COR-L47 (cell line): ENCODE data around the gene DNAH14.

Source experiments
- DNase-seq: peaks from one replicate; lab custom pipeline; 2025; lab: John Stamatoyannopoulos, UW

The DNAH14 gene

DNA sequence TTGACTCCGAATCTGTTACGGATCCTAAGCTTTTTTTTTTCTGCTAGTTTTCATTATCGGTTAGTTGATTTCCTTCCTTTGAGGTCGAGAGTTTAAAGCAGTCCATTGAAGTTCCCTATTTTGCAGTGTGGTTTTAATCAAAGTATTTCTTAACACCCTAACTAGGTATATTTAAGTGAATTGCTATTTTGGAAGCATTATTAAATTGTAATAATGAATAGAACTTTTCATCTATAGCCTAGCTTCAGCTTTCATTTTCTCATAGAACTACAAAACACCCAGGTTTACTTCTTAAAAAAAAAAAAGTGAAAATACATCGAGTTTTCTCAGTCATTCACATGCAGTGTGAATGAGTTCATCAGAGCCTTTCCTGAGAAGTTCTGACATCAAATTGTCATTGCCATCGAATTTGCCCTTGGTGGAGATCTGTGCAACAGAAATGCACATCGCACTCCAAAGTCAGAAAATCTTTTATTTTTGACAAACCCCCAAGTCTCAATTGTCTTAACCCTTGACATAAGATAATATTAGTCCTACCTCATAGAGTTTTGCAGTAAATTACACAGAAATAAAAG is 499.5 kb downstream of the DNAH14 start:
- no peak for DNase-seq

GRCh38 chr1:225430301-225430700 is 500.8 kb downstream of the DNAH14 start:
- no peak for DNase-seq

DNA sequence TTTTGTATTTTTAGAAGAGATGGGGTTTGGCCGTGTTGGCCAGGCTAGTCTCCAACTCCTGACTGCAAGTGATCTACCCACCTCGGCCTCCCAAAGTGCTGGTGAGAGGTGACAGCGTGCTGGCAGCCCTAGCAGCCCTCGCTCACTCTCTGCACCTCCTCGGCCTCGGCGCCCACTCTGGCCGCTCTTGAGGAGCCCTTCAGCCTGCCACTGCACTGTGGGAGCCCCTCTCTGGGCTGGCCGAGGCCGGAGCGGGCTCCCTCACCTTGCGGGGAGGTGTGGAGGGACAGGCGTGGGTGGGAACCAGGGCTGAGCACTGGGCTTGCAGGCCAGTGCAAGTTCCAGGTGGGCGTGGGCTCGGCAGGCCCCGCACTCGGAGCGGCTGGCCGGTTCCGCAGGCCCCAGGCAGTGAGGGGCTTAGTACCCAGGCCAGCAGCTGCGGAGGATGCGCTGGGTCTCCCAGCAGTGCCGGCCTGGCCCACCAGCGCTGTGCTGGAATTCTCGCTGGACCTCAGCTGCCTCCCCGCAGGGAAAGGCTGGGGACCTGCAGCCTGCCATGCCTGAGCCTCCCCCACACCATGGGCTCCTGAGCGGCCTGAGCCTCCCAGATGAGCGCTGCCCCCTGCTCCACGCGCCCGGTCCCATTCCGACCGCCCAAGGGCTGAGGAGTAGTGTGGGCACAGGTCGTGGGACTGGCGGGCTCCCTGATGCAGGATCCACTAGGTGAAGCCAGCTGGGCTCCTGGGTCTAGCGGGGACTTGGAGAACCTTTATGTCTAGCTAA is 501.8 kb downstream of the DNAH14 start:
- no peak for DNase-seq

GRCh38 chr1:225434046-225434445 is 504.6 kb downstream of the DNAH14 start:
- no peak for DNase-seq

GRCh38 chr1:225435076-225435475 is 505.6 kb downstream of the DNAH14 start:
- DNase-seq: no peak

GRCh38 chr1:225435487-225435886 is 506.0 kb downstream of the DNAH14 start:
- DNase-seq: no peak

- DNase-seq: no peak
Measured at GRCh38 chr1:225435957-225436392, 506.5 kb downstream of the DNAH14 start.

- DNase-seq: no peak
Measured at GRCh38 chr1:225437710-225438437, 508.4 kb downstream of the DNAH14 start.

DNA sequence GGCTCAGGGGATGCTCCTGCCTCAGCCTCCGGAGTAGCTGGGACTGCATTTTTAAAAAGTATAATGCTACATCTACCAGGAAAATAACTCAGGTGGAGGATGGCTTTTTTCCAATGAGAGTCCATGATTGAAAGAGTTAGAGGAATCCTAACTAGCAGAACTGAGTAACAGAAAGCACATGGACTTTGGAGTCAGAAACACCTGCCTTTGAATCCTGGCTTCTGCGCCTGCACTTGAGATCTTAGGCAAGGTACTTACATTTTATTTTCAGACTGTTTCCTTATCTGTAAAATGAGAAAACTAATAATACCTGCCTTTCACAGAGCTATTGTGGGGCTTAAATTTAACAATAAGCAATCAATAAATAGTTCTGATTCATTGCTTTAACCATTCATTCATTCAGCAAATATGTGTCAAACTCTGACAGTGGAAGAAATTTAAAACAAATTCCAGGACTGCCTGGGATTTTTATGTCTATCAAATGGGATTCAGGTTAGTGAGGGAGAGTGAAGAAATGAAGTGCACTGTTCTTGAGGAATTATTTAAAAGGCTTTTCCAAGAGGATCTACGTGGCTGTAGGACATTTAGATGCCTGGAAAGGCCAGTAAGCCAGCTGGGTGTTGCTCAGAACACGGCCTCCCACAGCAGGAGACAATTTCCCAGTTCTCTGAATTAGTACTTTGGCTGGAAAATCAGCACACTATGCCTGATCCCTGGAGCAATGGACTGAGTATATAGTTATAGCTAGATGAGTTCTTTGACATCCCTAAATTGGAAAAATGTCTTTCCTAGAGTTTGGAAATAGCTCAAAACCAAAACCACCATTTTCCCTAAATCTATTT is 511.1 kb downstream of the DNAH14 start:
- no peak for DNase-seq

DNA sequence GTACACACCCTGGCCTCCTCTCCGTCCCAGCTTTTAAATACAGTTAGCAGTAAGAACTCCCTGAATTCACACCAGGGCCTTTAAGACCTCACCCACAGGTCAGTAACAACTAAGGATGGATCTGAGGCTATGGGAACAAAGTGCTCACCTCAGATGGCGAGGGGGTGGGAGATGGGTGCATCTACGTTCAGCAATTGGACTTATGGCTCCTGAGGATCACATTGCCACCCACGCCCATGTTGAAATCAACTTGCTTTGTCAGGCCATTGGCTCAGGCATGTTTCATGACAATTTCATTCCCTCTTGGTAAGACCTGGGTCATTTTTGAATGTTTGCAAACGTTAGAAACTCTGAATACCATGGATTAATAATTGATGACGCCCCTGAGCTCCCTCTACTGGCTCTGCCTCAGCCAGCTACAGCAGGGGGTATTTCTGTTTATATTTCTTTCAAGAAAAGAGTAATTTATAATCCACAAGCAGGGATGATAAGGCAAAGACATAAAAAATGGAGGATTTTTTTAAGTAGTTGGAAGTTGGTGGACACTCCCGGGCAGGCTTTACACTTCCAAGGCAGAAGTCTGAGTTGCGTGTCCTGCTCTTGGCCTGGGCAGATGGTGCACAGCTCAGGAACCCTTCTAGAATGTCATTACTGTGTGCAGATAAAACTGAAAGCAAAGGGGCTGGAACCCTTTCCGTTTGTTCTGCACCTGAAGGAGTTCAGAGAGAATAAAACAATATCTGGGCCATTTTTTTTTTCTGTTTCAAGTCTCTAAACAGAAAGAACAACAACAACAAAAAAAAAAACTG is 512.0 kb downstream of the DNAH14 start:
- peak; percentile 31 for DNase-seq

DNA sequence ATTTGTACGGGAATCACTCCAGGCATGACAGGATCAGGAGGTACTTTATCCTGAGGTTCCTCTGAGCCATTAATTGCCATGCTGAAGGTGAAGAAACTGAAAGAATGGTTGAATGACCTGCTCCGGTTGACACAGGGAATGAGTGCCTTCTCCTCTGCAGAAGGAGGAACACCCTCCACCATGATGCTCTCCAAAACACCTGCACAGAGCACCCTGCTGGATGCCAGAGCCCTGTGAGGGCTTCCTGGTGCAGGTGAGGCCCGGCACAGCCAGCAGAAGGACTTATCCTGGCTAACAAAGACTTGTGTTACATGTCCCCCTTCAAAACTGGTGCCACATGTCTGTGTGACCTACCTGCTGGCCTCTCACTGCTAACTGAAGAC is 512.6 kb downstream of the DNAH14 start:
- DNase-seq: no peak

GRCh38 chr1:225445639-225446594 is 516.4 kb downstream of the DNAH14 start:
- no peak for DNase-seq

GRCh38 chr1:225446595-225446960 is 517.1 kb downstream of the DNAH14 start:
- no peak for DNase-seq

- no peak for DNase-seq
Measured at GRCh38 chr1:225446981-225447615, 517.6 kb downstream of the DNAH14 start.

GRCh38 chr1:225447650-225448089 is 518.2 kb downstream of the DNAH14 start:
- DNase-seq: no peak

DNA sequence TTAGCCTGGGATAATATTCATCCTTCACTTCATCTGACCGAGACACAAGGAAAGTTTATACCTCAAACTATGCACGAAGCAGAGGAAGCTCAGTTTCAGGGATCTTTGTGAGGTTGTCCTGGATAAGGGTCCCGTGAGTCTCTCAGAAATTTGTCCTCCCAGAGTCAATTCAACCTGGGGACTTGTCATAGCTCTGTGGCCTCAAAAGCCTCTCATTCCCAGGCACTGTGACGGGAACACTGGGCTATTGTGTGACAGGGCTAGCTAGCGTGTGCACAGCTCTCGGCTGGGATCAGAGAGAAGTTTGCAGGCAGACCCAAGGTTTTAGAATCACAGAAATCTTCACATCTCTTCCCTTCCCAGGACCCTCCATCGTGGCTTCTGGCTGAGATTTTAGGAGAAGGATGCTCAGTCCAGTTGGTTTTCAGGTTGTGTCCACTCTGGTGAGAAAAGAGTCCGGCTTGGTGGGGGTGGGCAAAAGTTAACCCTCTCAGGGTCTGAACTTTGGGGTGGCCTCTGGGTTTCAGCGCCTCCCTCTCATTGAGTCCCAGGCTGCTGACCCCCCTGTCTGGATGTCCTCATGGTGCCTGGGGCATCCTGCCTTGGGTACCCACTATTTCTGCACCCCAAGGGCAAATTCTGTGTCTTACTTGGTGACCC is 518.8 kb downstream of the DNAH14 start:
- no peak for DNase-seq
